BJ (cell line): ENCODE data around the gene GSE1. TPM values are rescaled to one million over a fixed set of nuclear protein-coding genes. Genes with fewer than 3 reads are reported as not detected.
A peak's percentile ranks its signal among the peaks of the same experiment; 100 is the strongest.

Source experiments
- CTCF ChIA-PET: fragments of 350-600 bp; formaldehyde crosslinking; extraction: SDS; loops from one replicate; lab custom pipeline; 2021; ENCODE audit warnings: antibody characterized with exemption, inconsistent platforms; lab: Yijun Ruan, JAX
- POLR2A ChIA-PET: fragments of 300-600 bp; sonication (Branson Sonifier 250); formaldehyde crosslinking; extraction: SDS; loops from one replicate; lab custom pipeline; 2021; ENCODE audit warnings: antibody characterized with exemption; lab: Charles Lee
- DNase-seq: peaks from one replicate; pipeline ENCODE4 v3.0.0-alpha.2; 2011; ENCODE audit warnings: low read depth
- H3K27me3 ChIP-seq: 2 replicates; pipeline ENCODE4 v1.6.0; 2011; ENCODE audit warnings: low read length; ENCODE audit not compliant: control insufficient read depth, insufficient read depth
- H3K36me3 ChIP-seq: 2 replicates; pipeline ENCODE4 v1.5.1; 2011; ENCODE audit warnings: low read length; ENCODE audit not compliant: control insufficient read depth, insufficient read depth
- H3K4me3 ChIP-seq: 2 replicates; pipeline ENCODE4 v1.5.1; 2011; ENCODE audit warnings: low read depth, mild to moderate bottlenecking, control low read depth, low read length
- polyA minus RNA-seq: library from RNA; depleted of rRNA, polyadenylated mRNA; stranded (reverse); fragments of >200 nt; gene quantifications from 2 replicates; pipeline ENCODE4 v1.2.3, GENCODE V29; 2011; rRNA and poly(A)+ RNA removed
- polyA plus RNA-seq: library from polyadenylated mRNA; depleted of rRNA; stranded (reverse); fragments of >200 nt; gene quantifications from 2 replicates; pipeline ENCODE4 v1.2.3, GENCODE V29; 2011; rRNA removed
- TF ChIP-seq, protein P1 (sequence below): IDR thresholded peaks from 2 replicates; pipeline ENCODE4 v1.5.1; 2011; ENCODE audit warnings: low read depth, mild to moderate bottlenecking, control low read depth, inconsistent platforms, low read length, moderate library complexity; ENCODE audit not compliant: insufficient read depth

The GSE1 gene
- polyA plus RNA-seq (14.8 and 16.2 TPM in 2 replicates), polyA minus RNA-seq (14.0 and 19.3 TPM in 2 replicates)

DNA sequence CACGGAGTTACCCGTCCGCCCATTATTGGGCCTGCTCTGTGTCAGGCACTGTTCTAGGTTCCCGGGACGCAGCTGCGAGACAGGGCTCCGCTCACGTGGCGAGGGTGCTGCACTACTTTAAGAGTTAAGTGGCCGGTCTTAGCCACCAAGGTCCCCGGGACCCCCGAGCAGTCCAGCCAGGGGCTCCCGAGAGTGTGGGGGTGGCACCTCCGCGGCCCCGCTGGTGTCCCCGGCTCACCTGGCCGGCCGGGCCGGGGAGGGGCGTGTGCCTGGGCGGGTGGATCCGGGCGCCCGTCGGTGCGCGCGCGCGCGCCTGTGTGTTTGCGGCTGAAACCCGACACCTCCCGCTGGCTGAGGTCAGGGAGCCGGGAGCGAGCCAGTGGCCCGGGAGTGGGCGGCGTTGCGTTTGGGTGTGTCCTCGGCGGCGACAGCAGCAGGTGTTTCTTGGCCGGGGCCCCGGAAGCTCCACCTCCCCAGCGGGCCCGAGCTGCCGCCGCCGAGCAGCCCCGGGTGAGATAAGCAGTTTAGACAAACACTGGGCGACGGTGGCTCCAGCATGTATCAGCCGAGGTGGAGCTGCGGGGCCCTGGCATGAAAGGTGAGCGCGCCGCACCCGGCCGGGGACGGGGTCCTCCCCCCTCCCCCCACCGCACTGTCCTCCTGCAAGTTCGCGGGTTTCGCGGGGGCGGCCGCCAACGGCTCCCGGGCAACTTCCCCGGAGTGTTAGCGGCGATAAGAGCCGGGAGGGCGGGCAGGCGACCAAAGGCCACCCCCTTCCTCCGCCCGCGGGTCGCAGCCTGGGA is at the start of gene GSE1:
Gene GSE1, plus strand, starts transcription at position 522 of the 803 bp plus-strand sequence. Its CDS starts 70 bp downstream, at position 592.
- Histone ChIP-seq H3K27me3 (no peaks in the 10 kb centered on the region), H3K36me3 (peaks cover 3% of the 10 kb centered on the region), H3K4me3 (peak within 1 kb of the TSS; percentile 55)
- peak; percentile 35 for DNase-seq
- CTCF ChIA-PET: interaction anchor here (0.7 to 1.8 kb wide), 4 partner anchors 58 to 498 kb away, joined by 3 to 6 read pairs (median 4); no protein-coding TSS in a partner anchor
- TF ChIP-seq, protein P1, sequence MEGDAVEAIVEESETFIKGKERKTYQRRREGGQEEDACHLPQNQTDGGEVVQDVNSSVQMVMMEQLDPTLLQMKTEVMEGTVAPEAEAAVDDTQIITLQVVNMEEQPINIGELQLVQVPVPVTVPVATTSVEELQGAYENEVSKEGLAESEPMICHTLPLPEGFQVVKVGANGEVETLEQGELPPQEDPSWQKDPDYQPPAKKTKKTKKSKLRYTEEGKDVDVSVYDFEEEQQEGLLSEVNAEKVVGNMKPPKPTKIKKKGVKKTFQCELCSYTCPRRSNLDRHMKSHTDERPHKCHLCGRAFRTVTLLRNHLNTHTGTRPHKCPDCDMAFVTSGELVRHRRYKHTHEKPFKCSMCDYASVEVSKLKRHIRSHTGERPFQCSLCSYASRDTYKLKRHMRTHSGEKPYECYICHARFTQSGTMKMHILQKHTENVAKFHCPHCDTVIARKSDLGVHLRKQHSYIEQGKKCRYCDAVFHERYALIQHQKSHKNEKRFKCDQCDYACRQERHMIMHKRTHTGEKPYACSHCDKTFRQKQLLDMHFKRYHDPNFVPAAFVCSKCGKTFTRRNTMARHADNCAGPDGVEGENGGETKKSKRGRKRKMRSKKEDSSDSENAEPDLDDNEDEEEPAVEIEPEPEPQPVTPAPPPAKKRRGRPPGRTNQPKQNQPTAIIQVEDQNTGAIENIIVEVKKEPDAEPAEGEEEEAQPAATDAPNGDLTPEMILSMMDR: no peak
- POLR2A ChIA-PET: interaction anchor here (0.7 kb wide), 1 partner anchor 693 kb away, joined by 8 read pairs; no protein-coding TSS in a partner anchor

GRCh38 chr16:85563515-85564276 is 49.4 kb upstream of the GSE1 start:
- Histone ChIP-seq H3K4me3 (no peak overlapping the region), H3K27me3 (no peaks in the 10 kb centered on the region), H3K36me3 (no peaks in the 10 kb centered on the region; the same call in 1 of the 2 replicates)
- ChIA-PET CTCF (interaction anchor here (0.7 to 2.8 kb wide), 10 partner anchors 10 to 143 kb away, joined by 3 to 14 read pairs (median 4); no protein-coding TSS in a partner anchor), POLR2A (no interaction called here)
- TF ChIP-seq, protein P1: no peak
- DNase-seq: no peak

DNA sequence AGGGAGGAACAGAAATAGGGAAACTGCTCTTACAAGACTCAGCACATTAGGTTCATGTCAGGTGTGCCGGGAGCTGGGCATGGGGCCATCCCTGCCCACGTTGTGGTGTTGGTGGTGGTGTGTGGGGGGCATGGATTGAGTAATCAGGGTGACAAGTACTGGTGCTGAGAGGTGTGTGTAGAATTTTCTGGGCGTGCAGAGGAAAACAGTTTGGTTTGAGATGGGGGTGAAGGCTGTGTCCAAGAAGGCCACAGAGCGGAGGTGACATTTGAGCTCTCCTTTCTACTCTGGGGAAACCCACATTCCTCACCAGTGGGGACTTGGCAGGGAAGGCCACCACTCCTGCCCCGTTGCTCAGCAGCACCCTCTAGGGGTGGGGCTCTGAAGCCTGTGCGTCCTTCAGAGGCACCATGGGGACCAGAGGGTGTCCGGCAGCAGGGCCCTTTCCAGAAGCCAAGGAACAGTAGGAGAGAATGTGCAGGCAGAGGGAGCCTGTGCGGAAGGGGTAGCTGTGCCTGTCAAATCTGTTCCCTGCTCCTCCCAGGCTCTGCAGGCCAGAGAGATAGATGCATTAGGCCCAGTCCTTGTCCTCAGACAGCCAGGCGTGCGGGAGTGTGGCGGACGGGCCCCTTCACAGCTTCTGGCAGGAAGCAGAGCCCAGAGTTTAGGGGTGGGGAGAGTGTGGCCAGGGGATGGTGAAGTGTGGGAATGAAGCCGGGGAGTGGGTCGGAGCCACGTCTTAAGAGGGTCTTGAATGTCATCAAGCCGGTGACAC is 48.7 kb upstream of the GSE1 start:
- no peaks in the 10 kb centered on the region for H3K27me3 ChIP-seq
- no peak overlapping the region for H3K4me3 ChIP-seq
- TF ChIP-seq, protein P1: peak; percentile 66
- H3K36me3 ChIP-seq: no peaks in the 10 kb centered on the region; the same call in 1 of the 2 replicates
- ChIA-PET POLR2A (no interaction called here), CTCF (interaction anchor here (0.9 to 2.8 kb wide), 8 partner anchors 9 to 144 kb away, joined by 3 to 14 read pairs (median 4); no protein-coding TSS in a partner anchor)
- DNase-seq: no peak

GRCh38 chr16:85565340-85565739 is 47.8 kb upstream of the GSE1 start:
- no peaks in the 10 kb centered on the region; the same call in 1 of the 2 replicates for H3K36me3 ChIP-seq
- ChIA-PET CTCF (interaction anchor here (1.4 to 2.8 kb wide), 3 partner anchors 8 to 145 kb away, joined by 4 to 14 read pairs (median 5); no protein-coding TSS in a partner anchor), POLR2A (no interaction called here)
- DNase-seq: no peak
- H3K27me3 ChIP-seq: no peaks in the 10 kb centered on the region
- TF ChIP-seq, protein P1: no peak
- H3K4me3 ChIP-seq: no peak overlapping the region
